ENCODE data around the gene PTPRF. TPM values are rescaled to one million over a fixed set of nuclear protein-coding genes. Genes with fewer than 3 reads are reported as not detected.

The PTPRF gene
- total RNA-seq, 2 donors from 2014 or later: 182 to 292 TPM

DNA sequence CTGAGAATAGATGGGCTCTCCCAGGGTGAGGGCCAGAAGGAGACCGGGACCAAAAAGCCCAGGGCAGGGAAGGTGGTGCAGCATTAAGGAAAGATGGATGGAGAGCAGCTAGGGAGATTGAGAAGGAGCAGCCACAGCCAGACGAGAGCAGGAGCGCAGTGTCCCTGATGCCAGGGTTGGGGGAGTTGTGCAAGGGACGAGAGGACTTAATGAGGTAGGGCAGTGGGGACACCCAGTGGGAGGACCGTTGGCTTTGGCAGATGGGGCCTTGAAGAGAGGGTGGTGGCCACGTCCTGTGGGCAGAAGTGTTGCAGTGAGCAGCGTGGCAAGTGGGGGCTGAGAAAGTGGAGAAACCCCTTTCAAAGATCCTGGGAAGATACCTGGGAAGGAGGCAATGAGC is 81.3 kb downstream of the PTPRF start:
- intact Hi-C loops (cut with DNase I): no loop called here
- TF ChIP-seq CTCF (IDR thresholded peaks at IDR 0.05): no peak
- no peak for DNase-seq (ENCODE audit: low spot score)
- Histone ChIP-seq H3K4me1 (replicated peaks) (no peaks in the 10 kb centered on the region), H3K27me3 (replicated peaks; ENCODE audit: insufficient read depth) (no peaks in the 10 kb centered on the region), H3K27ac (no peak overlapping the region), H3K36me3 (peaks cover 2 to 8% of the 10 kb centered on the region in 2 donors), H3K9me3 (no peaks in the 10 kb centered on the region), H3K4me3 (no peak overlapping the region)
- 71% methylated on average over 7 of the region's 7 CpGs for WGBS

DNA sequence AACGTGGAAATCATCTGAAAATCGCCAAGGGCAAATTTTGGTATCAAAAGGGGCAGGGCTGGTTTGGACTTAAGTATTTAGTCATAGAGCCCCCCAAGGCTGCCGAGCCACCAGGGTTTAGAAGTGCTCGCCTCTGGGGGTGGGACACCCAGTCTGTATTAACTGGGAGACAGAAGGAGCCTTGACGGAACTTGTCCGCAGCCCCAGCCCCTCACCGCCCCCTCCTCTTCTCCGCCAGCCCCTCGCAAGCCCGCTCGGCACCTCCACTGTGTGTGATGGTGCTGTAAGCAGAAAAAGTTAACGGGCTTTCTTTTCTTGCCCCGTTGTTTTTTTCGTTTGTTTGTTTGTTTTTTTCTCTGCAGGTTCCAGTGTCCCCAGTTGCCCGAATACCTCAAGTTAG is 81.7 kb downstream of the PTPRF start:
- H3K36me3 ChIP-seq: peaks cover 3 to 8% of the 10 kb centered on the region in 2 donors

DNA sequence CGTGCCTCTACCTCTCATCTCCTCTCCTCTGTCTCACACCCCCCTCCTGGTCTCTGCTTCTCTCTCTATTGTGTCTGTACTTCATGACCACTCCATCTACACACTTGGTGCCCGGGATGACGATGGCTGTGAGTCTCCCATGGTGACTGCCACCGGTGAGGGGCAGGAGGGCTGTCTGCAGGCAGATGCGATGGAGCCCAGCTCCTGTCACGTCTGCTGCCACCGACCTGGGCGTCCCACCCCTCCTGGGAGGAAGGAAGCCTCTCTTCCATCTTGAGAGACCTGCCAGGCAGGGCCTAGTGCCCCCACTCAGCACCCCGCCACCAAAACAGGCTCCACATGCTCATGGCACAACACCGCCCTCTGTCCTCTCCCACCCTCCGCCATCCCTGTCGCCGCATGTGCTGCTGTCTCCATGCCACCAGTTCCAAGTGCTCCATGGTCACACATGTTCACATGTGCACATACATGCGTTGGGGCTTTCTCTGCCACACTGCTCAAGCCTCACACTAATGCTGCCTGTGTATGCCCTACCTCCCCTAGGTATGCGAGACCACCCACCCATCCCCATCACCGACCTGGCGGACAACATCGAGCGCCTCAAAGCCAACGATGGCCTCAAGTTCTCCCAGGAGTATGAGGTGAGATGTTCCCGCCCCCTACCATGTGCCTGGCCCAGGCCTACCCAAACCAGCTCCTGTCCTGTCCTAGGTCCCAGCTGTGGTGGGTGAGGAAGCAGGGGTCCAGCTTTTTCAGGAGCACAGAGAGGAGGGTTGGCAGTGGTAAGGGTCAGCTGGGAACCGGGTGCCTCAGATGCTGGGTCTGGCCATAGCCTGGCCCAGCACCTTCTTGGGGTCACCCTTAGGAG is 82.6 kb downstream of the PTPRF start:
- intact Hi-C loops (cut with DNase I): no loop called here
- TF ChIP-seq POLR2AphosphoS5 (IDR thresholded peaks at IDR 0.05) (no peak), CTCF (IDR thresholded peaks at IDR 0.05) (no peak), POLR2A (IDR thresholded peaks at IDR 0.05) (no peak)
- WGBS: 89% methylated on average over 22 of the region's 22 CpGs
- Histone ChIP-seq H3K27me3 (replicated peaks; ENCODE audit: insufficient read depth) (no peaks in the 10 kb centered on the region), H3K9me3 (no peaks in the 10 kb centered on the region), H3K4me3 (no peak overlapping the region), H3K27ac (no peak overlapping the region), H3K4me1 (replicated peaks) (no peaks in the 10 kb centered on the region), H3K36me3 (peaks cover 8 to 11% of the 10 kb centered on the region in 2 donors)
- DNase-seq (ENCODE audit: low spot score): no peak

More for the DNA sequence above, 81.7 kb downstream of the PTPRF start:
- no peak for DNase-seq (ENCODE audit: low spot score)
- Histone ChIP-seq H3K27ac (no peak overlapping the region), H3K4me1 (replicated peaks) (no peaks in the 10 kb centered on the region), H3K9me3 (no peaks in the 10 kb centered on the region), H3K4me3 (no peak overlapping the region), H3K27me3 (replicated peaks; ENCODE audit: insufficient read depth) (no peaks in the 10 kb centered on the region)
- intact Hi-C loops (cut with DNase I): no loop called here
- 87% methylated on average over 15 of the region's 15 CpGs for WGBS
- TF ChIP-seq CTCF (IDR thresholded peaks at IDR 0.05): no peak
- TF ChIP-seq POLR2A (IDR thresholded peaks at IDR 0.05): no peak
- no peak for TF ChIP-seq POLR2AphosphoS5 (IDR thresholded peaks at IDR 0.05)

- H3K9me3 ChIP-seq: no peaks in the 10 kb centered on the region
- H3K27me3 ChIP-seq (replicated peaks; ENCODE audit: insufficient read depth): no peaks in the 10 kb centered on the region
- intact Hi-C loops (cut with DNase I): no loop called here
- H3K4me3 ChIP-seq: no peak overlapping the region
- no peak for TF ChIP-seq POLR2AphosphoS5 (IDR thresholded peaks at IDR 0.05)
- no peak for TF ChIP-seq CTCF (IDR thresholded peaks at IDR 0.05)
- no peak for TF ChIP-seq POLR2A (IDR thresholded peaks at IDR 0.05)
- no peaks in the 10 kb centered on the region for H3K4me1 ChIP-seq (replicated peaks)
- no peak overlapping the region for H3K27ac ChIP-seq
- H3K36me3 ChIP-seq: peaks cover 8 to 16% of the 10 kb centered on the region in 2 donors
- DNase-seq (ENCODE audit: low spot score): no peak
- WGBS: 88% methylated on average over 11 of the region's 11 CpGs
Observed at GRCh38 chr1:43614211-43614610, 83.5 kb downstream of the PTPRF start.

DNA sequence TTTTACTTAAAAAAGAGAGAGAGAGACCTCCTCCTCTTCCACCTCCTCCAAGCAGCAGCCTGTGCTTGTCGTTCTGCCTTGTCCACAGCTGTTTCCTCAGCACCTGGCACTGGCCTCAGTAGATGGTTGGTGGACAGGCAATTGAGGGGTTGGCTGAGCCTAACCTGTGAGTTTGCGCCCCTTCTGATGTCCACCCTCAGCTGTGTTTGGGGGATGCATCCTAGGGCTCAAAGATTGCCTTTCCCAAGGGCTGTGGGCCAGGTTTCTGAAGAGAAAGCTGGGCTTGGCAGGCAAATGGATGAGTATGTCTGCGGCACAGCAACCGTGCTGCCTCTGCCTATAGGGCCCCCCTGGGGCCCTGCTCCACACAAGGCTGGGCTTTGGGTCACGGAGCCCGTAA is 84.2 kb downstream of the PTPRF start:
- TF ChIP-seq CTCF (IDR thresholded peaks at IDR 0.05): no peak
- no peak for TF ChIP-seq POLR2A (IDR thresholded peaks at IDR 0.05)
- no peak for TF ChIP-seq POLR2AphosphoS5 (IDR thresholded peaks at IDR 0.05)
- WGBS: 84% methylated on average over 6 of the region's 6 CpGs

More for the DNA sequence above, 84.2 kb downstream of the PTPRF start:
- peaks cover 14 to 16% of the 10 kb centered on the region in 2 donors for H3K36me3 ChIP-seq
- no peak overlapping the region for H3K4me3 ChIP-seq
- intact Hi-C loops (cut with DNase I): no loop called here
- no peaks in the 10 kb centered on the region for H3K4me1 ChIP-seq (replicated peaks)
- H3K9me3 ChIP-seq: no peaks in the 10 kb centered on the region
- DNase-seq (ENCODE audit: low spot score): no peak
- no peaks in the 10 kb centered on the region for H3K27me3 ChIP-seq (replicated peaks; ENCODE audit: insufficient read depth)
- no peak overlapping the region for H3K27ac ChIP-seq
